HCT116 (cell line): ENCODE data around the gene HAUS8. TPM values are rescaled to one million over a fixed set of nuclear protein-coding genes. Genes with fewer than 3 reads are reported as not detected.

ENCODE experiments used
- ATAC-seq: fragments of 200-7000 bp; cut with Tn5 transposase; 2 replicates; pipeline ENCODE4 v1.9.1; 2020; ENCODE audit warnings: mild to moderate bottlenecking, moderate library complexity
- BruUV-seq: library from RNA; stranded (reverse); fragments of 400-500 nt; replicated peaks from 2 replicates; lab custom pipeline; 2021; lab: Mats Ljungman, UMichigan
- CTCF ChIA-PET: fragments of 300-600 bp; sonication (Branson Sonifier 250); formaldehyde crosslinking; loops from one replicate; lab custom pipeline; 2021; ENCODE audit warnings: antibody characterized with exemption; lab: Charles Lee
- POLR2A ChIA-PET: fragments of 300-600, 350-600 bp; sonication (Branson Sonifier 250); formaldehyde crosslinking; loops from one replicate; lab custom pipeline; 2021; ENCODE audit warnings: antibody characterized with exemption; lab: Charles Lee
- RAD21 ChIA-PET, 2 experiments: fragments of 300-600 bp; sonication (Branson Sonifier 250); formaldehyde crosslinking; loops; one replicate each; lab custom pipeline; 2023; ENCODE audit warnings: low total read pairs in 2 of 2; ENCODE audit not compliant: uncharacterized antibody in 2 of 2, unreplicated experiment in 2 of 2, low non-redundant PET in 1 of 2; lab: Charles Lee
- DNase-seq: peaks from one replicate; pipeline ENCODE4 v3.0.0-alpha.2; 2010; ENCODE audit warnings: low read depth, low spot score
- H2AFZ ChIP-seq: fragments of 200-600 bp; shearing (Covaris generic), sonication (generic); 2 replicates; pipeline ENCODE4 v1.6.1; 2017; ENCODE audit warnings: low read depth, mixed run types, mixed read lengths, antibody characterized with exemption, low read length; ENCODE audit not compliant: poor library complexity, severe bottlenecking
- H3K27ac ChIP-seq: 2 replicates; pipeline ENCODE4 v1.5.1; 2012; ENCODE audit warnings: low read depth, low read length
- H3K27me3 ChIP-seq: fragments of 200-600 bp; sonication (generic); 2 replicates; pipeline ENCODE4 v1.6.1; 2016; ENCODE audit warnings: mixed run types, low read length, mixed read lengths; ENCODE audit not compliant: insufficient read depth
- H3K36me3 ChIP-seq, 2 experiments: fragments of 200-500 bp in 1 of 2; fragments of 200-600 bp in 1 of 2; sonication (Bioruptor generic) in 1 of 2; sonication (generic) in 1 of 2; 2 replicates each; pipeline versions ENCODE4 v1.5.1 to v1.6.1; 2014 to 2016; ENCODE audit warnings: low read length in 2 of 2, inconsistent platforms in 1 of 2, mixed read lengths in 1 of 2, mixed run types in 1 of 2; ENCODE audit not compliant: insufficient read depth in 2 of 2, control insufficient read depth in 1 of 2
- H3K4me1 ChIP-seq, 2 experiments: fragments of 200-600 bp in 1 of 2; sonication (generic) in 1 of 2; 2 replicates each; pipeline versions ENCODE4 v1.5.1 to v1.6.1; 2012 to 2017; ENCODE audit warnings: low read length in 2 of 2, inconsistent platforms in 1 of 2, mild to moderate bottlenecking in 1 of 2, mixed read lengths in 1 of 2, mixed run types in 1 of 2, moderate library complexity in 1 of 2; ENCODE audit not compliant: insufficient read depth in 2 of 2, control insufficient read depth in 1 of 2
- H3K4me2 ChIP-seq: fragments of 200-600 bp; sonication (generic); 2 replicates; pipeline ENCODE4 v1.6.1; 2017; ENCODE audit warnings: mixed run types, low read length, mixed read lengths
- H3K4me3 ChIP-seq, 2 experiments: fragments of 200-600 bp in 1 of 2; sonication (generic) in 1 of 2; replicated peaks in 1 of 2; 2 replicates each; pipeline ENCODE4 v1.5.1; 2011 to 2016; ENCODE audit warnings: low read length in 2 of 2, control low read depth in 1 of 2, low read depth in 1 of 2, mild to moderate bottlenecking in 1 of 2, mixed read lengths in 1 of 2, mixed run types in 1 of 2
- H3K79me2 ChIP-seq: fragments of 200-600 bp; sonication (generic); 2 replicates; pipeline ENCODE4 v1.6.1; 2017; ENCODE audit warnings: mild to moderate bottlenecking, mixed run types, low read length, moderate library complexity, mixed read lengths; ENCODE audit not compliant: insufficient read depth
- H3K9ac ChIP-seq: fragments of 200-600 bp; sonication (generic); 2 replicates; pipeline ENCODE4 v1.6.1; 2016; ENCODE audit warnings: low read length, mixed read lengths
- H3K9me2 ChIP-seq: fragments of 200-600 bp; sonication (generic), shearing (Covaris generic); 2 replicates; pipeline ENCODE4 v1.6.1; 2017; ENCODE audit warnings: mixed run types, mild to moderate bottlenecking, moderate library complexity; ENCODE audit not compliant: insufficient read depth
- H3K9me3 ChIP-seq, 2 experiments: fragments of 200-500 bp in 1 of 2; fragments of 200-600 bp in 1 of 2; sonication (Bioruptor generic) in 1 of 2; sonication (generic) in 1 of 2; 2 replicates each; pipeline ENCODE4 v1.6.1; 2014 to 2017; ENCODE audit warnings: low read length in 2 of 2, mixed read lengths in 2 of 2, inconsistent platforms in 1 of 2, low read depth in 1 of 2, mild to moderate bottlenecking in 1 of 2, mixed run types in 1 of 2, moderate library complexity in 1 of 2; ENCODE audit not compliant: control insufficient read depth in 1 of 2, insufficient read depth in 1 of 2
- H4K20me1 ChIP-seq: fragments of 200-600 bp; sonication (generic), shearing (Covaris generic); 2 replicates; pipeline ENCODE4 v1.6.1; 2017; ENCODE audit warnings: mixed run types, mild to moderate bottlenecking, moderate library complexity; ENCODE audit not compliant: insufficient read depth
- CEBPB ChIP-seq: IDR thresholded peaks from 2 replicates; pipeline ENCODE4 v1.6.1; 2012; ENCODE audit warnings: low read depth
- EZH2 ChIP-seq: fragments of 200-600 bp; sonication (generic); IDR thresholded peaks from 2 replicates; pipeline ENCODE4 v1.6.1; 2017; ENCODE audit warnings: antibody characterized with exemption, mixed run types
- JUND ChIP-seq: IDR thresholded peaks from 2 replicates; pipeline ENCODE4 v1.6.1; 2012
- REST ChIP-seq: IDR thresholded peaks from 2 replicates; pipeline ENCODE4 v1.6.1; 2012; ENCODE audit warnings: low read depth
- SIN3A ChIP-seq: IDR thresholded peaks from 2 replicates; pipeline ENCODE4 v1.6.1; 2012; ENCODE audit warnings: low read depth
- TCF7L2 ChIP-seq: IDR thresholded peaks from 2 replicates; pipeline ENCODE4 v1.7.0; 2011; ENCODE audit warnings: borderline replicate concordance, inconsistent platforms; ENCODE audit not compliant: insufficient read depth, insufficient read length; ENCODE audit errors: extremely low read depth
- ZBTB33 ChIP-seq: IDR thresholded peaks from 2 replicates; pipeline ENCODE4 v1.6.1; 2011; ENCODE audit warnings: mild to moderate bottlenecking, low read length, moderate library complexity; ENCODE audit not compliant: insufficient replicate concordance; ENCODE audit errors: extremely low read depth
- ZFX ChIP-seq: fragments of 450-650 bp; IDR thresholded peaks from 2 replicates; pipeline ENCODE4 v1.6.1; 2017
- intact Hi-C: fragments of 100-400 bp; cut with micrococcal nuclease; formaldehyde crosslinking; loops from 2 replicates; pipeline ENCODE4 v1.10.0; 2022
- total RNA-seq: library from RNA; stranded (reverse); gene quantifications from one replicate; pipeline ENCODE4 v1.2.1, GENCODE V29; 2021; ENCODE audit not compliant: unreplicated experiment

Gene HAUS8
- total RNA-seq, 1 experiment from 2014 or later = 23.6 TPM

GRCh38 chr19:17112271-17112670 lies 37.0 kb upstream of the HAUS8 start:
- Histone ChIP-seq H3K4me3 (no peak overlapping the region), H3K4me2 (no peak overlapping the region), H3K79me2 (peaks cover 67% of the 10 kb centered on the region), H3K9me3 (no peaks in the 10 kb centered on the region), H3K27me3 (no peaks in the 10 kb centered on the region), H4K20me1 (no peaks in the 10 kb centered on the region), H3K36me3 (peaks cover 4% of the 10 kb centered on the region in 2 experiments; a peak in 3 of 4 replicates), H3K9me2 (no peaks in the 10 kb centered on the region), H2AFZ (no peak overlapping the region), H3K27ac (no peak overlapping the region), H3K9ac (no peak overlapping the region), H3K4me1 (peaks cover 14 to 15% of the 10 kb centered on the region in 2 experiments)
- intact Hi-C loops = no loop called here
- ChIA-PET POLR2A (no interaction called here), CTCF (no interaction called here), RAD21 (no interaction called here)
- TF ChIP-seq SIN3A (no peak), CEBPB (no peak), REST (no peak), ZBTB33 (no peak), JUND (no peak), EZH2 (no peak), TCF7L2 (no peak), ZFX (no peak)
- ATAC-seq = no peak
- no TSS peak for BruUV-seq
- no peak for DNase-seq
